ENCODE data around the gene AGPAT2.

- TF ChIP-seq, protein P1, sequence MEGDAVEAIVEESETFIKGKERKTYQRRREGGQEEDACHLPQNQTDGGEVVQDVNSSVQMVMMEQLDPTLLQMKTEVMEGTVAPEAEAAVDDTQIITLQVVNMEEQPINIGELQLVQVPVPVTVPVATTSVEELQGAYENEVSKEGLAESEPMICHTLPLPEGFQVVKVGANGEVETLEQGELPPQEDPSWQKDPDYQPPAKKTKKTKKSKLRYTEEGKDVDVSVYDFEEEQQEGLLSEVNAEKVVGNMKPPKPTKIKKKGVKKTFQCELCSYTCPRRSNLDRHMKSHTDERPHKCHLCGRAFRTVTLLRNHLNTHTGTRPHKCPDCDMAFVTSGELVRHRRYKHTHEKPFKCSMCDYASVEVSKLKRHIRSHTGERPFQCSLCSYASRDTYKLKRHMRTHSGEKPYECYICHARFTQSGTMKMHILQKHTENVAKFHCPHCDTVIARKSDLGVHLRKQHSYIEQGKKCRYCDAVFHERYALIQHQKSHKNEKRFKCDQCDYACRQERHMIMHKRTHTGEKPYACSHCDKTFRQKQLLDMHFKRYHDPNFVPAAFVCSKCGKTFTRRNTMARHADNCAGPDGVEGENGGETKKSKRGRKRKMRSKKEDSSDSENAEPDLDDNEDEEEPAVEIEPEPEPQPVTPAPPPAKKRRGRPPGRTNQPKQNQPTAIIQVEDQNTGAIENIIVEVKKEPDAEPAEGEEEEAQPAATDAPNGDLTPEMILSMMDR (IDR thresholded peaks at IDR 0.05), result peak in 2 of 6 experiments; percentile 10 to 30
- TF ChIP-seq POLR2A (IDR thresholded peaks at IDR 0.05), result no peak
- no peak for TF ChIP-seq EP300 (IDR thresholded peaks at IDR 0.05)
- no peak for TF ChIP-seq POLR2AphosphoS5 (IDR thresholded peaks at IDR 0.05)
These were observed 60.3 kb downstream of the AGPAT2 start for GRCh38 chr9:136626740-136627642.
